Gastroesophageal sphincter (tissue), 3 donors: ENCODE measurements around the gene UBAP2.

Experiments used
- POLR2A ChIP-seq, 2 donors: fragments of 450-650 bp; IDR thresholded peaks; one replicate each; pipeline ENCODE4 v1.6.1; 2017; ENCODE audit warnings: antibody characterized with exemption in 2 of 2, mild to moderate bottlenecking in 2 of 2, moderate library complexity in 1 of 2
- TF ChIP-seq, protein P1 (sequence below), 4 experiments: fragments of 200-600 bp in 2 of 4; fragments of 450-650 bp in 2 of 4; sonication (generic) in 1 of 4; IDR thresholded peaks; one replicate each; pipeline ENCODE4 v1.5.1; 2017 to 2019; ENCODE audit warnings: antibody characterized with exemption in 4 of 4, mild to moderate bottlenecking in 2 of 4, moderate library complexity in 2 of 4

DNA sequence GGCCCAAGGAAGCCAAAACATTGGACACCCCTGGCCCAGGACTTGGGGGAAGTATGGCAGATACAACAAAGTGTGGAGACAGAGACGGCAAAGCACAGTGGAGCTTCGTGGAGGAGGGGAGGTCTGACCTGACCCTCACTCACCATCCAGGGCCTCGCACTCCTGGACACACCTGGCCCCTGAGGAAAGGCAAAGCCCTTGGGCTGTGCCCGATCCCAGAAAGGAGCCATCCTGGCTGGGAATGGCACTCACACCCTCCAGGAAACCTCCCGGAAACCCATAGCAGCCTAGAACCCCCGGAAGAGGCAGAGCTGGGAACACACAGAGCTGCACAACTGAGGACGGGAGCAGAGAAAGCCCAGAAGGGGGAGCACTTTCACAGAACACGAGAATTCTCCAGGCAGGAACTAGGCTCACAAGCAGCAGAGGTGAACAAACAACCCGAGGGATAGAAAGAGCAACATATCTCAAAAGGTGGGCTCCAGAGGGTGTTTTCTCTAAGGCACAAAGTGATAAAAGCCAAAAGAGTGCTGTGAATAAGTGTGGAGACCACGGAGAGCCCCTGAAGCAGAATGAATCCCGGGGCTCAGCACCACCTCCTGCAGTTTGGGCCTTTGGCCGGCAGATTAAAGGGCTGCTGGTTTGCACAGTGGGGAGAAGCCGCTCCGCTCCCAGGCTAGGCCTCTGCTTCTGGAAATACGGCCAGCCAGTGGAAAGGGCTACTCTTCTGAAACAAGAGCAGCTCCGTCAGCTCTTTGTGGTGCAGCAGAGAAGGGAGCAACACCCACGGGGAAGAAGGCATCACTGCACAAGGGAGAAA, 123.5 kb downstream of the UBAP2 start:
- TF ChIP-seq, protein P1, sequence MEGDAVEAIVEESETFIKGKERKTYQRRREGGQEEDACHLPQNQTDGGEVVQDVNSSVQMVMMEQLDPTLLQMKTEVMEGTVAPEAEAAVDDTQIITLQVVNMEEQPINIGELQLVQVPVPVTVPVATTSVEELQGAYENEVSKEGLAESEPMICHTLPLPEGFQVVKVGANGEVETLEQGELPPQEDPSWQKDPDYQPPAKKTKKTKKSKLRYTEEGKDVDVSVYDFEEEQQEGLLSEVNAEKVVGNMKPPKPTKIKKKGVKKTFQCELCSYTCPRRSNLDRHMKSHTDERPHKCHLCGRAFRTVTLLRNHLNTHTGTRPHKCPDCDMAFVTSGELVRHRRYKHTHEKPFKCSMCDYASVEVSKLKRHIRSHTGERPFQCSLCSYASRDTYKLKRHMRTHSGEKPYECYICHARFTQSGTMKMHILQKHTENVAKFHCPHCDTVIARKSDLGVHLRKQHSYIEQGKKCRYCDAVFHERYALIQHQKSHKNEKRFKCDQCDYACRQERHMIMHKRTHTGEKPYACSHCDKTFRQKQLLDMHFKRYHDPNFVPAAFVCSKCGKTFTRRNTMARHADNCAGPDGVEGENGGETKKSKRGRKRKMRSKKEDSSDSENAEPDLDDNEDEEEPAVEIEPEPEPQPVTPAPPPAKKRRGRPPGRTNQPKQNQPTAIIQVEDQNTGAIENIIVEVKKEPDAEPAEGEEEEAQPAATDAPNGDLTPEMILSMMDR (IDR thresholded peaks at IDR 0.05) = peak in 3 of 4 experiments; percentile 54 to 65 (median 58)
- no peak for TF ChIP-seq POLR2A (IDR thresholded peaks at IDR 0.05)
